ENCODE data around the gene APOBEC3G. TPM values are rescaled to one million over a fixed set of nuclear protein-coding genes. Genes with fewer than 3 reads are reported as not detected.
"Not testable (repeated sequence)": the region's sequence is repeated elsewhere in the genome, so short reads cannot be mapped to it uniquely, and the experiment has no call there.

The APOBEC3G gene
- polyA plus RNA-seq, 1 of the 3 experiments (the other 2 are of a cell fraction) = not detected

GRCh38 chr22:39073981-39074380 is 3.1 kb upstream of the APOBEC3G start:
- no peaks in the 10 kb centered on the region for H3K9me3 ChIP-seq
- no peak overlapping the region for H3K4me2 ChIP-seq
- no peaks in the 10 kb centered on the region for H3F3A ChIP-seq (replicated peaks; ENCODE audit: insufficient read depth)
- ChIA-PET POLR2A (no interaction called here), CTCF (no interaction called here)
- no peaks in the 10 kb centered on the region for H3K79me2 ChIP-seq (ENCODE audit: insufficient read depth)
- H3K27me3 ChIP-seq (ENCODE audit: insufficient read depth) = no peaks in the 10 kb centered on the region
- H3K9me2 ChIP-seq = no peaks in the 10 kb centered on the region
- DNase-seq = no peak
- 50% methylated on average over 2 of the region's 2 CpGs for WGBS (ENCODE audit: low lambda C conversion rate)
- no peak overlapping the region for H3K9ac ChIP-seq
- H3K27ac ChIP-seq (ENCODE audit: low read depth in 2 of 2, low read length in 1 of 2) = no peak overlapping the region
- H4K20me1 ChIP-seq (ENCODE audit: insufficient read depth) = no peaks in the 10 kb centered on the region
- no peaks in the 10 kb centered on the region; a peak in 1 of 4 replicates for H3K4me1 ChIP-seq (ENCODE audit: control insufficient read depth in 1 of 2, insufficient read depth in 2 of 2, low read depth in 1 of 2, low read length in 1 of 2)
- TF ChIP-seq POLR2AphosphoS5 (IDR thresholded peaks at IDR 0.05; ENCODE audit: low read depth, low read length) (no peak), YY1 (IDR thresholded peaks at IDR 0.05; ENCODE audit: low read depth) (no peak), MXI1 (IDR thresholded peaks at IDR 0.05; ENCODE audit: low read depth, low read length) (no peak), ELF1 (IDR thresholded peaks at IDR 0.05) (no peak), GATA2 (CRISPR knock-in tag; IDR thresholded peaks at IDR 0.05) (no peak), CHD2 (IDR thresholded peaks at IDR 0.05; ENCODE audit: low read length, partially characterized antibody) (no peak), MEF2A (IDR thresholded peaks at IDR 0.05; ENCODE audit: borderline replicate concordance, low read depth) (no peak), SIN3A (IDR thresholded peaks at IDR 0.05; ENCODE audit: borderline replicate concordance, low read depth, low read length) (no peak), PBX3 (IDR thresholded peaks at IDR 0.05) (no peak), NFIC (IDR thresholded peaks at IDR 0.05; ENCODE audit: borderline replicate concordance) (no peak), RCOR1 (IDR thresholded peaks at IDR 0.05; ENCODE audit: low read length) (no peak), GABPA (IDR thresholded peaks at IDR 0.05; ENCODE audit: low read depth) (no peak), TCF12 (IDR thresholded peaks at IDR 0.05) (no peak), JUND (IDR thresholded peaks at IDR 0.05) (no peak), FOXJ3 (CRISPR knock-in tag; IDR thresholded peaks at IDR 0.05) (no peak), RFX5 (IDR thresholded peaks at IDR 0.05; ENCODE audit: low read length) (no peak)
- H3K36me3 ChIP-seq (replicated peaks in 1 of 2; ENCODE audit: control insufficient read depth in 1 of 2, insufficient read depth in 2 of 2, low read length in 1 of 2) = no peaks in the 10 kb centered on the region
- H3K4me3 ChIP-seq (ENCODE audit: low read depth in 2 of 2, low read length in 1 of 2) = no peak overlapping the region
- no peak overlapping the region for H2AFZ ChIP-seq (ENCODE audit: low read depth)

GRCh38 chr22:39076155-39077025 is 685 bp upstream of the APOBEC3G start:
- H3K79me2 ChIP-seq (ENCODE audit: insufficient read depth); H3F3A ChIP-seq (replicated peaks; ENCODE audit: insufficient read depth); POLR2A ChIA-PET; H3K9ac ChIP-seq; H3K4me3 ChIP-seq (ENCODE audit: low read depth in 2 of 2, low read length in 1 of 2); CTCF ChIA-PET; H3K9me3 ChIP-seq; H3K36me3 ChIP-seq (replicated peaks in 1 of 2; ENCODE audit: control insufficient read depth in 1 of 2, insufficient read depth in 2 of 2, low read length in 1 of 2); H3K27me3 ChIP-seq (ENCODE audit: insufficient read depth); DNase-seq; H4K20me1 ChIP-seq (ENCODE audit: insufficient read depth); H3K4me2 ChIP-seq; H3K27ac ChIP-seq (ENCODE audit: low read depth in 2 of 2, low read length in 1 of 2); H3K4me1 ChIP-seq (ENCODE audit: control insufficient read depth in 1 of 2, insufficient read depth in 2 of 2, low read depth in 1 of 2, low read length in 1 of 2); H2AFZ ChIP-seq (ENCODE audit: low read depth); H3K9me2 ChIP-seq: not testable (repeated sequence)
- WGBS (ENCODE audit: low lambda C conversion rate) = 63% methylated on average over 3 of the region's 24 CpGs

GRCh38 chr22:39077912-39078311 is 837 bp downstream of the APOBEC3G start:
- H3K9ac ChIP-seq; H2AFZ ChIP-seq (ENCODE audit: low read depth); H3F3A ChIP-seq (replicated peaks; ENCODE audit: insufficient read depth); H3K9me2 ChIP-seq; H3K36me3 ChIP-seq (replicated peaks in 1 of 2; ENCODE audit: control insufficient read depth in 1 of 2, insufficient read depth in 2 of 2, low read length in 1 of 2); POLR2A ChIA-PET; H3K4me3 ChIP-seq (ENCODE audit: low read depth in 2 of 2, low read length in 1 of 2); DNase-seq; H3K79me2 ChIP-seq (ENCODE audit: insufficient read depth); H3K4me1 ChIP-seq (ENCODE audit: control insufficient read depth in 1 of 2, insufficient read depth in 2 of 2, low read depth in 1 of 2, low read length in 1 of 2); H3K27me3 ChIP-seq (ENCODE audit: insufficient read depth); H3K27ac ChIP-seq (ENCODE audit: low read depth in 2 of 2, low read length in 1 of 2); H3K9me3 ChIP-seq; H4K20me1 ChIP-seq (ENCODE audit: insufficient read depth); H3K4me2 ChIP-seq: not testable (repeated sequence)
- CTCF ChIA-PET = interaction anchor here (1.3 kb wide), 1 partner anchor 34 kb away, joined by 4 read pairs; no protein-coding TSS in a partner anchor
- WGBS (ENCODE audit: low lambda C conversion rate) = 88% methylated on average over 6 of the region's 12 CpGs

Data from SK-N-SH (cell line).